Keratinocyte (primary cell): ENCODE measurements around the gene ANO9.

Experiments used
- EZH2 ChIP-seq: IDR thresholded peaks from one replicate; pipeline ENCODE4 v1.6.1; 2012; ENCODE audit warnings: inconsistent platforms, mild to moderate bottlenecking, low read length, moderate library complexity
- TF ChIP-seq, protein P1 (sequence below), 3 experiments: IDR thresholded peaks in 1 of 3; conservative IDR thresholded peaks in 1 of 3; optimal IDR thresholded peaks in 1 of 3; 2 replicates in 2 of 3; 3 replicates in 1 of 3; pipeline versions ENCODE3 to v1.5.1; 2011; ENCODE audit warnings: low read length in 3 of 3, mild to moderate bottlenecking in 3 of 3, moderate library complexity in 2 of 3, control low read depth in 1 of 3, inconsistent platforms in 1 of 3; ENCODE audit not compliant: insufficient read depth in 2 of 3; ENCODE audit errors: extremely low read depth in 1 of 3

DNA sequence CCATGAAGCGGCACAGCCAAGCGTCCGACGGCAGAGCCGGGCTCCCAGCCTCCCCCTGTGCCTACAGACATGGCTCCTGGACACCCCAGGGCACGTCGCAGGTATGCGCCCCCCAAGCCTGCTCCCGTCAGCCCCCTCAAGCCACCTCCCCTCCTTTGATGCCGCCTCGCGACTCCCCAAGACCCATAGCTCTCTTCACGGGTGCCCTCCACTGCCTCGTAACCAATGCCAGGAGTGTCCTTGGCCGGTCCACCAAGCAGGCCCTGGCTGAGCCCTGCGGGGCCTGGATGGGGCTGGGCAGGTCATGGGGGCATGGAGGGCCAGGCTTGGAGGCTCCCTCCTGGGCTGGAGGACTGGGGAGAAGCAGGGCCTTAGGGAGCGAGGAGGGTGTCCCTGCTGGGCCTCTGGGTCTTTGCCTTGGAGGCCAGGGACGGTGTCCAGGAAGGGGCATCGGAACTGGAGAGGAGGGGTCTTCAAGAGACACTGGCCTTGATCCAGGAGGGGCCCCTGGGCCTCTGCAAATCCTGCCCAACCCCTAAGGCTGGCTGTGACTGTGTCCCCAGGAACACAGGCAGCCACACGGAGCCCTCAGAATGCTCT is 9.2 kb downstream of the ANO9 start:
- TF ChIP-seq, protein P1, sequence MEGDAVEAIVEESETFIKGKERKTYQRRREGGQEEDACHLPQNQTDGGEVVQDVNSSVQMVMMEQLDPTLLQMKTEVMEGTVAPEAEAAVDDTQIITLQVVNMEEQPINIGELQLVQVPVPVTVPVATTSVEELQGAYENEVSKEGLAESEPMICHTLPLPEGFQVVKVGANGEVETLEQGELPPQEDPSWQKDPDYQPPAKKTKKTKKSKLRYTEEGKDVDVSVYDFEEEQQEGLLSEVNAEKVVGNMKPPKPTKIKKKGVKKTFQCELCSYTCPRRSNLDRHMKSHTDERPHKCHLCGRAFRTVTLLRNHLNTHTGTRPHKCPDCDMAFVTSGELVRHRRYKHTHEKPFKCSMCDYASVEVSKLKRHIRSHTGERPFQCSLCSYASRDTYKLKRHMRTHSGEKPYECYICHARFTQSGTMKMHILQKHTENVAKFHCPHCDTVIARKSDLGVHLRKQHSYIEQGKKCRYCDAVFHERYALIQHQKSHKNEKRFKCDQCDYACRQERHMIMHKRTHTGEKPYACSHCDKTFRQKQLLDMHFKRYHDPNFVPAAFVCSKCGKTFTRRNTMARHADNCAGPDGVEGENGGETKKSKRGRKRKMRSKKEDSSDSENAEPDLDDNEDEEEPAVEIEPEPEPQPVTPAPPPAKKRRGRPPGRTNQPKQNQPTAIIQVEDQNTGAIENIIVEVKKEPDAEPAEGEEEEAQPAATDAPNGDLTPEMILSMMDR (optimal IDR thresholded peaks at IDR 0.05 in 1 of 3, IDR thresholded peaks at IDR 0.05 in 1 of 3, conservative IDR thresholded peaks at IDR 0.05 in 1 of 3; ENCODE audit: extremely low read depth in 1 of 3, insufficient read depth in 2 of 3, low read length in 3 of 3): no peak
- TF ChIP-seq EZH2: no peak
